M059J (cell line): ENCODE measurements around the gene HPDL. TPM values are rescaled to one million over a fixed set of nuclear protein-coding genes. Genes with fewer than 3 reads are reported as not detected.
A peak's percentile ranks its signal among the peaks of the same experiment; 100 is the strongest.

Source experiments
- DNase-seq: peaks from one replicate; pipeline ENCODE4 v3.0.0-alpha.2; 2012; ENCODE audit warnings: low read depth
- total RNA-seq: library from RNA; depleted of rRNA; stranded (reverse); fragments of >200 nt; shearing (Covaris generic); gene quantifications from 2 replicates; pipeline ENCODE4 v1.2.3, GENCODE V29; 2014

Gene HPDL
- total RNA-seq, 1 experiment from 2014 or later = not detected

GRCh38 chr1:45322486-45323040, 4.1 kb upstream of the HPDL start:
- DNase-seq = no peak

- no peak for DNase-seq
Observed at GRCh38 chr1:45325851-45326506, 716 bp upstream of the HPDL start.

- no peak for DNase-seq
Observed at GRCh38 chr1:45327644-45328515, 1.2 kb downstream of the HPDL start.

GRCh38 chr1:45328680-45329079, 2.0 kb downstream of the HPDL start:
- no peak for DNase-seq

GRCh38 chr1:45329445-45329844, 2.8 kb downstream of the HPDL start:
- DNase-seq = peak; percentile 78

GRCh38 chr1:45331436-45332345, 5.0 kb downstream of the HPDL start:
- no peak for DNase-seq

- DNase-seq = no peak
Observed at GRCh38 chr1:45332346-45332720, 5.6 kb downstream of the HPDL start.

- DNase-seq = no peak
Observed at GRCh38 chr1:45334308-45335245, 7.9 kb downstream of the HPDL start.

GRCh38 chr1:45335855-45336324, 9.2 kb downstream of the HPDL start:
- no peak for DNase-seq

- DNase-seq = peak; percentile 71
Observed at GRCh38 chr1:45337630-45338325, 11.1 kb downstream of the HPDL start.

- peak; percentile 94 for DNase-seq
Observed at GRCh38 chr1:45339789-45340558, 13.3 kb downstream of the HPDL start, which contains the start of the genes MUTYH and TOE1. TSS of gene MUTYH (minus strand) at chr1:45340440. CDS start at chr1:45334505, 5,935 bp downstream. TSS of gene TOE1 (plus strand) at chr1:45340170. CDS start at chr1:45340253, 83 bp downstream.

GRCh38 chr1:45340816-45341466, 14.2 kb downstream of the HPDL start:
- DNase-seq = peak; percentile 30

- no peak for DNase-seq
Observed at GRCh38 chr1:45344499-45344898, 17.8 kb downstream of the HPDL start.

GRCh38 chr1:45345014-45345413, 18.3 kb downstream of the HPDL start:
- no peak for DNase-seq

GRCh38 chr1:45346473-45346872, 19.8 kb downstream of the HPDL start:
- DNase-seq = no peak

- peak; percentile 62 for DNase-seq
Observed at GRCh38 chr1:45348020-45348419, 21.3 kb downstream of the HPDL start.

GRCh38 chr1:45348609-45348965, 21.9 kb downstream of the HPDL start:
- peak; percentile 31 for DNase-seq

GRCh38 chr1:45348966-45349677, 22.4 kb downstream of the HPDL start:
- peak; percentile 13 for DNase-seq
